Activated CD4-positive, alpha-beta T cell treated with anti-CD3 and anti-CD28 coated beads for 24 hours (primary cell): ENCODE results near the gene WDR76.
A peak's percentile ranks its signal among the peaks of the same experiment; 100 is the strongest.

Experiments used
- DNase-seq, 2 donors: peaks; one replicate each; pipeline ENCODE4 v3.0.0-alpha.2; 2020; ENCODE audit warnings: low read depth in 2 of 2

Gene WDR76

DNA sequence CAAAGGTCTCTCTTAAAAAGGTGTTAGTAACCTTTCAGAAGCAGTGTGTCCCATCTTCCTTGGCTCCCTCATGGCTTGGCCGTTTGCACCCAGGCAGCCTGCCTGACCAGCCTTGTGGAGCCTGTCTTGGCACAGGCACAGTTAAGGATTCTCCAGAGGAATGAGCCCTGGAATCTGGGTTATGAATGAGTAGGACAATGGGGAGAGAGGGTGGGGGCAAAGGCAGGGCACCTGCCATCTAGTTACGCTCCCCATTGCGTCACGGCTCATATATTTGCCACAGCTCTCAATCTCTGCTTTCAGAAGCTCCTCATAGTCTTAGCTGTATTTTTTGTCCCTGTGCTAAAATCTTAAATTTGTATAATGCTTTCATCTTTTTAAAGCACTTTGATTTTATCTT lies 50.6 kb downstream of the WDR76 start:
- no peak for DNase-seq

DNA sequence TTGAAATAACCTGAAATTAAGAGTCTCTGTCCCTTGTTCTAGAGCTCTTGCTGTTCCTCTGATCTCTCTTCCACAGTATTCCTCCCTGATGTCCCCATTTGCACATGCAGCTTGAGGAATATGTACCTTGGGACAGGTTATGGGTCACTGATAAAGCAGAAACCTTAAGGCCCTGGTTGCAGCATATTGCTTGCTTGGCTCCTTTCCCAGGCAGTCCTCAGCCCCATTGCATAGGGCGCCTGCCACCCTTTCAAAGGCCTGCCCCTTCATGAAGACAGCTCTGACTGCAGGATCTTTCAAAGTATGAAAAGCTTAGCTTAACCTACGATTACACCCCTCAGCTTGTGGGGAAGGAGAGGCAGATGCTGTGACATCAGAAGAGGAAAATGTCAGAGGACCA lies 51.6 kb downstream of the WDR76 start:
- DNase-seq: no peak

DNA sequence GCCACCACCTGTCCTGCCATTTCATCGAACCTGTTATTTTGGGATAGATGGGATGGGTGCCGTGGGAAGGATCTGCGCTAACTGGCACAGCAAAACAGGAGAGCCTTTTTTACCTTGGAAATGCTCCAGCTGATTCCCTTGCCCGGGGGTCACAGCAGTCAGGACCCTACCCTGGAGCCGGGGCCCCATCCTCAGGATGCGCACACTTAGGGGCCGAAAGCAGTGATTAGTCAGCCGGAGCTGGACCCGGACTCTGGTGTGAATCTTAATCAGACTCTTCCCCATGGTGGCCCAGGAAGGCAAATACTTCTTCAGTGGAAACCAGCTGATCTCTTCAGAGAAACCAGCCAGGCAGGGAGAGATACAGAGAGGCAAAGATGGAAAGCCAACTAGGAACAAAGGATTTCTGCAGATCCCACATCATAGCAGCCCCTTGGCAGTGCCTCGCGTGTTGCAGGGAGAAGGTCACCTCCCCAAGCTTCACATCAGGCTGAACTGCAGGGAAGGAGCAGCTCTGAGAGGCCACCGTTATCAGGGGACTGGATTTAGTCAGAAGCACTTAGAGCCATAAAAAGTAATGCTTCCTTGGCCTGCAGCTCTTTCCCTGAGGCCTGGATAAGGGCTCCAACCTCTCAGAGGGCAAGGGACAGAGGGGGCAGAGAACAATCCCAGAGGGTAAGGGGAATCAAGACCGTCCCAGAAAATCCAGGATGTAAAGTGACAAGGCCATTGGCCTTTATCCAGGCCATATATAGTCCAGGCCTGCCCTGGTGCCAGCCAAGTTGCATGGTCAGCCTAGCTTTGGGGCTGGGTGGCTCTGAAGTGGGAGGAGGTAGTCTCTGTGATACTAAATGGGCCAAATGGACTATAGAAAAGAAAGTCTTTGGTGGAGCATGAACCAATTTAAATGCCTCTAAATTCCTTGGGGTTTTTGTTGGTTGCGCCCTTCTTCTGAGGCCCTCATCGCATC lies 52.9 kb downstream of the WDR76 start:
- DNase-seq: no peak

DNA sequence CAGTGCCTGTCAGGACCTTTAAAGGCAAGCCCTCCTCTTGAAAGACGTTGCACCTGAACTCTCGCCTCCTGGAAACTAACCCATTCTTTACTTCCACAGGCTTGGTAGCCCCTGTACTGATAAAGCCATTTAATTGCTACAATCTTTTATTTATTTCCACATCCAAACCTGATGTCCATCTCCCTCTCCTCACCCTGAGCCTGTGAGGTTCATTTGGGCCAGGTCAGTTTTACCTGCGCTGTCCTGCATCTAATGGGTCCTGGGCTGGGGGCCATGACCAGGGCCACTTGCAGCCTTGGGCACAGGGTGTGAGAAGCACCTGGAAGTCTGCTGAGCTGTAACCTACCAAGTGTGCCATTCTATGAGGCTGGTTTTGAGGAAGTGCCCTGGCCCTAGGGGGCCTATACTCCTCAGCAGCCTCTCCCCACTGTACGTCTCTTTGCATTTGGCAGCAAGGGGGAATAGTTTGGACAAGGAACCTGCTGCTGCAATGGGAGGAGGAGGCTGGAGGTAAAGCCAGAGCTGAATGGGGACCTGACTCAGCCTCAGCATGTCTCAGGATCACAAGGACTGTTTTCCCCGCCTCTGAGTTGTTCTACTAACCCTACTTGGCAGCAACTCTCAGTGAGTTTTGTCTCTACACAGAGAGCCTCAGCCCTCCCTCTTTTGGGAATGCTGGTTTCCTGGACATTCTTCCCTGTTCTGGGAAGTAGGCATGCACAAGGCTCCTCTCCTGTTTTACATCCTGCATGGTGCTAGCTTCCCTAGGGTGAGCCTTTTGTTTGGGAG lies 53.8 kb downstream of the WDR76 start:
- DNase-seq: no peak

DNA sequence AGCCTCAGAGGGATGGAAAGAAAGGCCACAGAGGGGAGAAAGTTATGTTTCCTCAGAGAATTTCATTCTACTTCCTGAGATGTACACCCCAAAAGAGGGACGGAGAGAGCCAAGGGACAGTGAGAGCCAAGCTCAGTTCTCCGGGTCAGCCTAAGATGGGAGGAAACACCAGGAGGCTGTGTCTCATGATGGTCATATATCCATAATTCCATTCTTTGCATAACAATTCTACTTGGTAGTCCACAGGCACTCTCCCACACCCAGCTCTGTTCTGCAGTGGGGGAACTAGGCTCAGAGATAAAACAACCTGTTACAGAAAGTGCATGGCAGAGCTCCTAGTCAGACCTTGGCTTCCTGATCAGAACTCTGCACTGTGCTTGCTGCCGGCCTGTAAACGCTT lies 54.4 kb downstream of the WDR76 start:
- DNase-seq: no peak

DNA sequence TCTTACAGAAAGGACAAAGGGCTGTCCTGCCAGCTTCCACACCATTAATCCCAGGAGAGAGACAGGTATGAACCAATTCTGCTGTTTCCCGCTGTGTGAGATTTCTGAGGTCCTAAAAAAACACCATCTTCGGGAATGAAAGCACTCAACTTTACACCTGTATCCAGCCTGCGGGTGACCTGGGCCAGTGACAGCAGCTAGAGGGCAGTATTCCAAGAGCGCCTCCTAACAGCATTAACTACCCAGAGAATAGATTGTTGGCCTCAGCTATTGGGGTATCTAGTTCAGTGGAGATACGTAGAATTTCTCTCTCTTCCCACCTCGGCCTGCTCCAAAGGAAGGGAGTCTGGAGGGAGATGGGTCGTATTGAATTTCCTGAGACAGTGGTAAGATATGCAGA lies 55.1 kb downstream of the WDR76 start:
- no peak for DNase-seq

DNA sequence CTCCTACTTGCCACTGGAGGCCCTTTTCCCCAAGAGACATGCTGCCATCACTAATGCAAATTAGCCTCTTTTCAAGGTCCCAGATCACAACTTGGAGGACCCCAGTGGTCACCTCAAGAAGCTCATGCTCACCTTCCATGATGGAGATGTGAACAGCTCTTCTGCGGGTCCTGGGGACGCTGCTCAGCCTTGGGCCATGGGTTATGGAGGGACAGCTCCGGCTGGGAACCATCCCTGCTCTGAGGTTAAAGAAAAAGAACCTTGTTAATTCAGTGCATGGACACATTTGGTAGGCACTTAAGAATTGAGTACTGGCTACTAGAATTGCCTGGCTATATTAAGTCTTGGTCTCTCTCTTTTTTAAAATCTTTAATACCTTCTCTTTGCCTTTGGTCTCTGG lies 56.8 kb downstream of the WDR76 start:
- no peak for DNase-seq

DNA sequence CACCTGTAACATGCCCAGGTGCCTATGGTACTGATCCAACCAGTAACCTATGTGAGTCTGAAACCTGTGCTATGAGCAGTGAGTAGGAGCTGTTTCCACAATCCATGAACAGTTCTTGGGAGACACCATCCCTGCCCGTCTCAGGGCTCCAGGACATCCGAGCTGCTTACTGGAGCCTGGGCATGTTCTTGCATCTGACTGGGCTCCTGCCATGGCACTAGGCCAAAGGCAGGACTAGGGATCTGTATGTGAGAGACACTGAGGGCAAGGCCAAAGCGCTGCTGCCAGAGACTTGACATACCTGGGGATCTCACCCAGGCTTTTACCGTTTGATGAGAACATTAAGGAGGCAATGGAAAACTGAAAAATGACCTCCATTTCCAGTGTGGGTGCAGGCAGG lies 59.8 kb downstream of the WDR76 start:
- no peak for DNase-seq

DNA sequence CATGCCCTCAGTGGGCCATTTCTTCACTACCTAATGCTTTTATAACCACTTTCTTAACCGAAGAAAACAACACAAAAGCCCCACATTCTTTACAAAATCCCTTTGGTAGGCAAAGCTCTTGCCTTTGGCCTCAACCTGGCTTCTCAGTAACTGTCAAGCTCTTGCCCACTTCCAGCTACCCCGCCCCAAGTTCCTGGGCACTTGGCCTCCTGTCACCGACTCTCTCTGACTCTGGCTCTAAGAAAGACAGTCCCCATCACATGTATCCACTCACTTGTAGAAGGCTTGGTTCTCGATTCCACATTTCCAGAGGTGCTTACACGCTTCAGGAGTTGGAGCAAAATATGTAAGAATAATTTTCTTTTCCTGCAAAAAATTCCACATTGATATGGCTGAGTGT lies 61.1 kb downstream of the WDR76 start:
- no peak for DNase-seq

DNA sequence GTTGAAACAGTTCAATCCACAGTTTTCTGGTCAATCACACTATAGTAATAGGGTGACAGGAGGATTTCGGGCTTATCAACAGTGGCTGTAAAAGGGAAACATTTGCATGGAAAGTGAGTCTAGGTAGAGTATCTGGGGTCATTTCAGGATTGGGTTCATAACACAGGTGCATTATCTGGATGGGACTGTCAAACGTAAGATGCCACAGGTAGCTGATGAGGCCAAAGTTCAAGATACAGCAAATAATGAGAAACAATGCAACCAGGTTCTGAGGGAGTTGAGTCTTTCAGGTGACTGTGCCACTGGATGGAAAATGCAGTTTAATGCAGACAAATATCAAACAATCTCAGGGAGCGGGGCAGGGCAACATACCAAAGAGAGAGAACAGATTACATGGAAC lies 62.2 kb downstream of the WDR76 start:
- no peak for DNase-seq

DNA sequence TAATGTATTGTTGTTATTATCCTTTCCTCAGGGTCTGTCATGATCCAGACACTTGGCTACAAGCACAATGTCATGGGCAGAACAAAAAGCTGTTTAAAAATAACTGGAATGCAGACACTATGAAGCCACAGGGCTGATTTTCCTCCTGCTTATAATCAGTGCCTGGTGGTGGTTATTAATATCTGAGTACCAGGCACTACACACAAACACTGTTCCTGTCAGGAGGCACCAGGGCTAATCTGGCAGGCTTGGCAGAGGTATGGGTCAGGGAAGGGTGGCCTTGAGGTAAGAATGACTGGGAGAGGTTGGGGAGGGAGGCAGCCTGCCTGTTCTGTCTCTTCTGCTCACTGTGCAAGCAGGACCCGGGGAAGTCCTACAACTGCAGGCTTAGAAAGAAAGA lies 67.2 kb downstream of the WDR76 start:
- DNase-seq: no peak

DNA sequence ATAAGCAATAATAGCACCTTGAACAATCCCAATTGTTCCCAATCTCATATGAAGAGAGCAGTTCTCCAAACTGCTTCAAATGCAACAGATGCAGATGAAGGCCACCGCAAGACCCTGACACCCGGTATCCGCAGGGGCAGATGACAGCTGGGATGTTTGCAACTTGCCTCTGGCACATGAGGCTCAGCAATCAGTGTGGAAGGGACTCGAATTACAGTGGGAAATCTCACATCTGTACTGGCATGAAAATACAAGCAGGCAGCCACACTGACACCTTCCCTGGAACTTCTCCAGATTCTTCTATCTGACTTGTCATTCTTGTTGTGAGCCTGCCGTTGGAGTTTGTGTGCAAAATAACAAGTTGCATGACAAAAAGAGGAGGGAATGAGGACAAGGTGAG lies 68.8 kb downstream of the WDR76 start:
- DNase-seq: no peak

DNA sequence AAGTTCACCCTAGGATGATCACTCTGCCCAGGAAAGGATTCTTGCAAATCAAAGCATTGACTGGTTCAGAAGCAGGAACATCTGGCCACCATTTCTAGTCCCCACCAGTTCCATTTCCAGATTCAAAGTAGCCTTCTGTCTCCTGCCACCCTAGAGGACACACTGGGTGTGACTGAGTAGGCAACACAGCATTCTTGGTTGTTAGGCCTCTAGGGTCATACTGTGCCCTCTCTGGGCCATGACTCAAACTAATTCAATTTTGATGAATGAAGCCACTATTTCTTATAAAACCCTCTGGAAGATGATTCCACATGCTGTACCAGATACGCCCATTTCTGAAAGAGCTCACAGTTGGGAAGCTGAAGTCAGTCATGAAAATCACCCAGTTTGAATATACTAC lies 69.7 kb downstream of the WDR76 start:
- no peak for DNase-seq

DNA sequence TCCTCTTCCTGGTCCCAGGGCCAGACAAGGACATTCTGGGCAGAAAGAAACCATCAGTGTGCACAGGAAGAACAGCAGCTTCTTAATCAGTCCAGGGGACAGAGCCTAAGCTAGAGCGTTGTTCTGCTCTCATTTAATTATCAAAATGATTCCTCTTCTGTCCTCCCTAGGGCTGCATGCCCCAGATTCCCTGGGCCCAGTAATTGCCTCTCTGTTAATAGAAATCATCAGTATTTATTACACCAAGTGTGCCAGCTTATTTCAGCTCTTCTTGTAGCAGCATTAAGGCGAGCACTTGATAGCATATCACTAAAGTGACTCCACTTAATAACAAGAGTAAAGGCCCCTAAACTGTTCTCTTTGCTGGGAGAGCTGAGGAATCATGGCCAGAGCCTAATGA lies 72.1 kb downstream of the WDR76 start:
- DNase-seq: no peak

DNA sequence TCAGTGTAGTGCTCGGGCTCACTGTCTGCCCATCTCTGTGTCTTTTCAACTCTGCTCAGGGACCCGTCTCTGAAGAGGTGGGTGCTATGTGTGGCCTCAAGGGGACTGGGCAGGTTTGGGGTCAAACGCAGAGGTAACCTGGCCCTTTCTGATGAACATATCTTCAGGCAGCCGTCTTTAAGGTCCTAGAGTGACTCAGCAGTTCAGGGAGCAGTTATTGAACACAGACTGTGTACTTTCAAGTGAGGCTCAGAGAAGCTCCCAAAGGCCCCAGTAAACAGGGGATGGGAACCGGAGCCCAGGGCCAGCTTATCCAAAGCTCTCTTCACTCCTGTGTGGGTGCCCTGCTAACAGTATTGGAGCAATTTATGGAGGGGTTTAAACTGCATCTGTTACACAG lies 73.1 kb downstream of the WDR76 start:
- DNase-seq: no peak

DNA sequence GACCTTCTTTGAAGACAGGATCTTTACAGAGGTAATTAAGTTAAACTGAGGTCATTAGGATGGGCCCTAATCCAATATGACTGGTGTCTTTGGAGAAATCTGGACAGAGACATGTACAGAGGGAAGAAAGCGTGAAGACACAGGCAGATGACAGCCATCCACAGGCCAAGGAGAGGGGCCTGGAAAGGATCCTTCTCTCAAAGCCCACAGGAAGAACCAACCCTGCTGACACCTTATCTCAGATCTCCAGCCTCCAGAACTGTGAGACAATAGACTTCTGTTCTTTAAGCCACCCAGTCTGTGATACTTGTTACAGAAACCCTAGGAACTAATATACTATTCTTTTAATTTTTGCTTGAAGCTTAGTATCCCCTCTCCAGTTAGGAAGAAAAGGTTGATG lies 74.2 kb downstream of the WDR76 start:
- no peak for DNase-seq

DNA sequence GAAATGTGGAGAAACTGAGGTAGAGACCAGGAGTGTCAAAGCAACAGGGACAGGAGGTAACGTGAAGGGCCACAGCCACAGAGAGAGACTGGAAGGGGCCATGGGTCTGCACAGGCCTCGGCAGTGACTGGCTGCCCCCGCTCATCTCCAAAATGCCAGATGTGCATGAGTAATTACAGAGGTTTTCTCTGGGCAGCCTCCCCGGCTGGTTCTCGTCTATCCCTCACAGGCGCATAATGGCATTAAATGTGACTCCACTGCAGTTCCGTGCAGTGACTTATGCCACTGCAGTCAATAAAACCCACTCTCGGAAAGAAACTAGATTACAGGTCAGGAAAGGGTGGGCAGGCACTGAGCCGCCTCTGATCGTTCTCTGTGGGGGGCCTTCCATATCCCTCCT lies 74.7 kb downstream of the WDR76 start:
- no peak for DNase-seq

DNA sequence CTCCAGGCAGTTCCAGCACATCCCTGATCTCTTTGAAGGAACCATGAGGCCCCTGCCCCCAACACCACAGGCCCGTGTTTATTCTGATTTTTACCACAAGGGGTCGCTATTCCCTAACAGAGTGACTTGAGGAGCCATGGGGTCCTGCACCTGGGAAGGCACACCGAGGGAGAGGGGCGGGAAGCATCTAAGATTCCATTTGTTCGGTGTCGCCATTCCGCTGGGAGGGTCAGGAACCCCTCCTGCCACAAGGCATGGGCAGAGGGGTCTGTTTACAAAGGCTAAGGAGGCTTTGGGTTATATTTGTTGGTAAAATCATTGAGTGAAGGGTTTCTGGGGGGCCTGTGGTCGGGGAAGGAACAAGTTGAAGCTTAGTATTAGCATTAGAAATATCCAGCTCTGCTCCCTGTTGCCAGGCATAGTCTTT lies 77.1 kb downstream of the WDR76 start:
- peak; percentile 30 to 56 for DNase-seq

DNA sequence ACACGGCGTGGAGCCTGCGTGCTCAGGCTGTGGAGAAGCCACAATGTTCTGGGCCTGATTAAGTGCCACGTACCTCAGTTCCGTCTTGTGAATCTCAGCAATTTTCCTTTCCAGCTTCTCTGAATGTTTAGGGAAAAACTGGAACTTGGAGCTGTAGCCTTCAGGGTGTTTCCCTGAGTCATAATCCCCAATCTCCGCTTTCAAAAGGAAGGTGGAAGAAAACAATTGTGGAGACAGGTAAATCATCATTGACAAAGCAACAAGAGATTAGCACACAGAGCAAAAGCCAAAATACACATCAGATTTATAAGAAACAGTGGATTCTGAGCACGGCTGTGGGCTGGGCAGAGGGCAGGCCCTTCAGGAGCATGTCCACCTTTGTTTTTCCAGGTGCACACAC lies 79.0 kb downstream of the WDR76 start:
- no peak for DNase-seq

DNA sequence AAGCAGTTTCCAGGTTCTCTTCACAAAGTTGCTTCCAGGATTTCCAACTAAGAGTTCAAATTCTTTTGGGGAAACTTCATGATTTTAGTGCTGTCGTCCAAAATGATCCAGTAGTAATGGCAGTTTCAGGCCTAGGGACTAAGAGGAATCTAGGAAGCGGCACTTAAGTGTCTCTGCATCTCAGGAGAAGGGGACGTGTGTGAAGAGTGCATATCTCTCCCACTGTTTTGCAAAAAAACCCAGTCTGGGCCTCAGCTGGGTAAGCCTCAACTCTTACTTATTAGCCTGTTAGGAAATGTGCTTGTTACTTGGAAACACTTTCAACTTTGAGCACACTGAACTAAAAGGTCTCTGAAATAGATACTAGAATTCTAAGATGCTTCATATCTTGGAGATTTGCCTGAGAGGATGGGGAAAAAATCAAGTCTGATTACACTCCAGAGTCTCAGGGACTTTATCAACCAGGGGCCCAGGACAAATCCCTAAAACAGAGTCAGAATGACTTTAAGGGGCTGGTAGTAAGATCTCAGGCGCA lies 81.8 kb downstream of the WDR76 start:
- DNase-seq: no peak

DNA sequence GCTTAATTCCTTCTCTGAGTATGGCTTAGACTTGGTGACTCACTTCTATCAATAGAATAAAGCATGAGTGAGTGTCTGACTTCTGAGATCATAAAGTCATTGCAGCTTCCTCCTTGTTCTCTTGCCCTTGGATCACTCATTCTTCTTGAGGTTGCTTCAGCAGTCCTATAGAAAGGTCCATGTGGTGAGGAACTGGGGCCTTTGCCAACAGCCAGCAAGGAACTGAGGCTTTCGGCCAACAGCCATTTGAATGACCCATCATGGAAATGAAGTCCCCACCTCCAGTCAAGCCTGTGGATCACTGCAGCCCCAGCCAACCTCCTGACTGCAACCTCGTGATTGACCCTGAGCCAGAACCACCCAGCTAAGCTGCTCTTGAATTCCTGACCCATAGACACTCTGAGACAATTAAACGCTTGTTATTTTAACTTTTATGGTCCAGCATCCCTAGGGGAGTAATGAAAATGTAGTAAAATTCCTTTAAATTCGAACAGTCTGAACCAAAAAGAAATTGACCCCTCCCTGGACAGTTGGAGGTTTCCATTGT lies 84.5 kb downstream of the WDR76 start:
- no peak for DNase-seq

DNA sequence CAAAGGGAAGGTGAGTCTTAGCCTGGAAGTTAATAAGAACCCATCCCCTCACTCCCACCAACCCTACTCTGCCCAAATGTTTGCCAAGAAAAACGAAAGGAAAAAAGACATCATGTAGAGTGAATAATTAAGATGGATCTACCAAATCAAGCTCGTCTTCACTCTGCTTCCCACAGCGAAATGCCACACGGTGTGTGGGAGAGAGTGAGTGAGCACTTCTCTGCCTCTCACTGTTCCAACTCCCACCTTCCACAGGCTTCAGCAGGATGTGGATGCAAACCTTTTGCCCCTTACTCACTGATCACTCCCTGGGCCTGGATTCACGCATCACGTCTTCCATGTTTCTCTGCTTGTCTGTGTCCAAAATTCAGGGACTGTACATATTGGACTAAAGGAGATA lies 85.4 kb downstream of the WDR76 start:
- no peak for DNase-seq
